CMK (cell line): Measurements from ENCODE around the gene PLD2.

ENCODE experiments used
- DNase-seq: peaks from one replicate; pipeline ENCODE4 v3.0.0-alpha.2; 2010; ENCODE audit warnings: low read depth

PLD2 gene

GRCh38 chr17:4806777-4807604 lies at the start of gene PLD2:
PLD2 (plus strand) TSS chr17:4807152; CDS start chr17:4807773, 621 bp downstream.
- no peak for DNase-seq

DNA sequence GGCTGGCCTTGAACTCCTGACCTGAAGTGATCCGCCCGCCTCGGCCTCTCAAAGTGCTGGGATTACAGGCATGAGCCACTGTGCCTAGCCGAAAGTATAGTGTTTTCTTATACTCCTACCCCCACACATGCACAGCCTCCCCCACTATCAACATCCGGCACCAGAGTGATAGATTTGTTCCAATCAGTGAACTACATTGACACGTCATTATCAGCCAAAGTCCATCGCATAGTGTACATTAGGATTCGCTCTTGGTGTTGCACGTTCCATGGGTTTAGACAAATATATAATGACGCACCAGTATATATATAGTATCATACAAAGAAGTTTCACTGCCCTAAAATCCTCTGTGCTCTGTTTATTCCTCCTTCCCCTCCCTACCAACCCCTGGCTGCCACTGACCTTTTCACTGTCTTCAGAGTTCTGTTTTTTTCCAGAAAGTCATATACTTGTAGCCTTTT lies 47.1 kb upstream of the PLD2 start:
- DNase-seq, result no peak

- DNase-seq, result no peak
Observed at GRCh38 chr17:4764595-4764994, 42.4 kb upstream of the PLD2 start.

- DNase-seq, result no peak
Observed at GRCh38 chr17:4766201-4766600, 40.8 kb upstream of the PLD2 start.

DNA sequence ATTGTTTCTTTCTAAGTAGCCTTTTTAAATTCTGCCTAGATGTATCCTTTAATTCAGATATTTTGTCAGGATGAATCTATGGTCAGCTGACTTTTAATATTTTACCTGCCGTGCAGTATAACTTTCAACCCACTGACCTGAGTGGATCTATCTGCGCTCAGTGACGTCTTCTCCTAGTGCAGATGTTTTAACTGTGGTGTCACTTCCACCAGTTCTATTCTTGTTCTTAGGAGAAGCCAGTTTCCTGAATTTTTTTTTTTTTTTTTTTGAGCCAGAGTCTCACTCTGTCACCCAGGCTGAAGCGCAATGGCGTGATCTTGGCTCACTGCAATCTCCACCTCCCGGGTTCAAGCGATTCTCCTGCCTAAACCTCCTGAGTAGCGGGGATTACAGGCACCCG lies 40.2 kb upstream of the PLD2 start:
- DNase-seq, result no peak

- DNase-seq, result no peak
Observed at GRCh38 chr17:4768298-4768697, 38.7 kb upstream of the PLD2 start.

DNA sequence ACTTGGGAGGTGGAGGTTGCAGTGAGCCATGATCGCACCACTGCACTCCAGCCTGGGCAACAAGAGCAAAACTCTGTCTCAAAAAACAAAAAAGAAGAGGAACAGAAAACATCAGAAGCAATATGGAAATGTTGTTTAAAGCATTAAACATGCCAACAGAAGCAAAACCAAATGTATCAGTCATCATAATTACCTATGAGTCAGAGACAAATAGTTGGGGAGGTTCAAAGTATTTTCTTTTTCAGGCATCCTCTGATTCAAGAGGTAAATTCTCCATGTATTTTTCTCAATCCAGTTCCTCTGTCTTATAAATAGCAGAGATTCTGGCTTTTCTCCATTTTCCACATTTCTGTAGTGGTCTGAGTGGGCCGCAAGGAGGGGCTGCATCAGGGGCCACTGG lies 37.3 kb upstream of the PLD2 start:
- no peak for DNase-seq

GRCh38 chr17:4771519-4772234 lies 35.3 kb upstream of the PLD2 start, which contains the start of gene TM4SF5:
TM4SF5 (plus strand) TSS chr17:4771886; CDS start chr17:4771923, 37 bp downstream.
- no peak for DNase-seq

DNA sequence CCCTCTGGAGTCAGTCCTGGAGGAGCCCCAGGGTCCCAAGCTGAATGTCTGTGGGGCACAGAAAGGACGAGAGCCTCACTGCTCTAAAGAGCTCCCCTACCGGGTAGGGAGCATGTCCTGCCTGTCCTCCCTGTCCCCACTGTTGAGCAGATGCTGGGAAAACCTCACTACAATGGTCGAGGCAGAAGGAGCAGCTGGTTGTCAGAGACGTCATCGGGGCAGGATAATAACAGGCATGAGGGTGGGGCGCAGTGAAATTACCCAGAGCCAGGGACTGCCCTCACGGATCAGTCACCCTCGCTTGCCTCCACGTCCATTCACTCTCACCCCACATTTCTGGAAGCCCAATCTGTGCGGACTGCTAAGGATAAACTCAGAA lies 34.7 kb upstream of the PLD2 start:
- DNase-seq, result no peak

DNA sequence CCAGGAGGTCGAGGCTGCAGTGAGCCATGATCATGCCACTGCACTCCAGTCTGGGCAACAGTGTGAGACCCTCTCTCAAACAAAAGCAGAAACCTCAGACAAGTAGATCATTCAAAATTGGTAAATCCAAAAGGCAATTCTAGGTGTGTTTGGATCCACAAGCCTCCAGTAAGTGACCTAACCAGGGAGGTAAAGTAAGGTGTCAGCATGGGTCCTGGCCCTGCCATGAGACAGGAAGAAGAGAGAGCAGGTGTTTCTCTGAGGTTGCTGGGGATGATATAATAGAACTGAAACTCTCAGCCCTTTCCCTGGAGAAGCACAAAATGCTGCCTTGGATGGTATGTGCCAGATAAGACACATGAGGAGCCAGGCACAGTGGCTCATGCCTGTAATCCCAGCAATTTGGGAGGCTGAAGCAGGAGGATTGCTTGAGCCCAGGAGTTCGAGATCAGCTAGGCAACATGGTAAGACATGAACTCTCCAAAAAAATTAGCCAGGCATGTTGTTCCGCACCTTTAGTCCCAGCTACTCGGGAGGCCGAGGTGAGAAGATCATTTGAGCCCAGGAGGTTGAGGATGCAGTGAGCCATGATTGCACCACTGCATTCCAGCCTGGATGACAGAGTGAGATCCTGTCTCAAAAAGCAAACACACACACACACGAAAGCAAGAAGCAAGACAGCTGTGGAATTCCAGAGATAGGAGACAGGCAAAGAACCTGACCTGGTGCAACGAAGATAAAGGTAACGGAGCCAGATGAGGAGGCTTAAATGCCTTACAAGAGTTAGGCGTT lies 28.8 kb upstream of the PLD2 start:
- no peak for DNase-seq

DNA sequence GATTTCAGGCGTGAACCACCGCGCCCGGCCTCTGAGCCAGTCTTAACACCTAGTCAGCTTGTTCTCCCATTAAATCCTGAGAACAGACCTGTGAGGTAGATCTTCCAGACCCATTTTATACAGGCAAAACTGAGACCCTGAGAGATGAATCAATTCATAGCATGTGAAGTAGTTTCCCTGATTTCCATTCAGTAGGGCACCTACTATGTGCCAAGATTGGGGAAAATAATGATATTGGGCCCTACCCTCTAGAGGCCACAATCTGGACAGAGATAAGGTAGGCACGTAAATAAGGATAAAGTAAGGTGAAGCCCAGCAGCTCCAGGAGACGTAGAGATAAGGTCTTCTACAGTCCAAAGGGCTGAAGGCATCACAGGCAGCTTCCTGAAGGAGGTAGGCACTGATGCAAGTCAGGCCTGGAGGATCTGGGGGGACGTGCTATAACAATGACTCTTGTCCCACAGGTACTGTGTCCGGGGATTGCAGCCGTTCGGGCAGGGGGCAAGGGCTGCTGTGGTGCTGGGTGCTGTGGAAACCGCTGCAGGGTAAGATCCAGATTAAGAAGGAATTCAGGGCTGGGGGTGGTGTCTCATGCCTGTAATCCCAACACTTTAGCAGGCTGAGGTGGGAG lies 26.5 kb upstream of the PLD2 start:
- DNase-seq, result no peak

DNA sequence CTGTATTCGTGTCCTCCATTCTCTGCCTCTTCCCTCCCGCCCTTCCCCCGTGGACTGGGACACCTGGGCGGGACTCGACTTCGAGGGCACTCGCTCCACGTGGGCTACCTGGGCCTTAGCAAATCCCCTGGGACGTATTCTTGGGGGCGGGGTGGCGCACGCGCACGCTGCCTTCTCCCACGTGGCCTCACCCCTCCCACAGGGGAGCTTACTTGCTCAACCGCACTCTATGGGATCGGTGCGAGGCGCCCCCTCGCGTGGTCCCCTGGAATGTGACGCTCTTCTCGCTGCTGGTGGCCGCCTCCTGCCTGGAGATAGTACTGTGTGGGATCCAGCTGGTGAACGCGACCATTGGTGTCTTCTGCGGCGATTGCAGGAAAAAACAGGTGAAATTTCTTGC lies 24.3 kb upstream of the PLD2 start:
- DNase-seq, result no peak

- no peak for DNase-seq
Observed at GRCh38 chr17:4785311-4786105, 21.4 kb upstream of the PLD2 start.

DNA sequence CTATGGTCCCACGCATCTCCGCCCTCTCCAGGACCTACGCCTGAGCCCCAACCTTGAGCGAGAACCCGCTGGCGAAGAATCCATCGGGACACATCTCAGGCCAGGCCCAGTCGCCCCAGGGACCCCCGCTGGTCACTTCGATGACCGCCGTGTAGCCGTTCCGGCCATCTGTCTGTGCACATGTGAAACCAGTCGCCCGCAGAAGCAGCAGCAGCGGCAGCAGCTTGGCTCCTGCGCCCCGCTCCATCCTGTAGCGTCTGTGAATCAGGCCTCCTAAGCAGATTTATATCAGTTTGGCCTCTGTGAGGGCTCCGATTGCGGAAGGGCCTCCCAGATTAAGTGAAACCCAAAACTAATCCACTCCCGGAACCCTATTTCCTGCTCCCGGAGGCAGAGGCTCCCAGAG lies 20.8 kb upstream of the PLD2 start, which contains the start of gene VMO1:
VMO1 (minus strand) TSS at position 259 of the 406 bp plus-strand sequence; CDS start at position 247, 12 bp downstream.
- no peak for DNase-seq

- no peak for DNase-seq
Observed at GRCh38 chr17:4786516-4786915, 20.4 kb upstream of the PLD2 start.

GRCh38 chr17:4788159-4788806 lies 18.7 kb upstream of the PLD2 start:
- no peak for DNase-seq

GRCh38 chr17:4788807-4789700 lies 17.9 kb upstream of the PLD2 start, which contains the start of gene GLTPD2:
GLTPD2 (plus strand) TSS chr17:4788964; CDS start chr17:4789012, 48 bp downstream.
- no peak for DNase-seq

- DNase-seq, result no peak
Observed at GRCh38 chr17:4789701-4789950, 17.3 kb upstream of the PLD2 start.

DNA sequence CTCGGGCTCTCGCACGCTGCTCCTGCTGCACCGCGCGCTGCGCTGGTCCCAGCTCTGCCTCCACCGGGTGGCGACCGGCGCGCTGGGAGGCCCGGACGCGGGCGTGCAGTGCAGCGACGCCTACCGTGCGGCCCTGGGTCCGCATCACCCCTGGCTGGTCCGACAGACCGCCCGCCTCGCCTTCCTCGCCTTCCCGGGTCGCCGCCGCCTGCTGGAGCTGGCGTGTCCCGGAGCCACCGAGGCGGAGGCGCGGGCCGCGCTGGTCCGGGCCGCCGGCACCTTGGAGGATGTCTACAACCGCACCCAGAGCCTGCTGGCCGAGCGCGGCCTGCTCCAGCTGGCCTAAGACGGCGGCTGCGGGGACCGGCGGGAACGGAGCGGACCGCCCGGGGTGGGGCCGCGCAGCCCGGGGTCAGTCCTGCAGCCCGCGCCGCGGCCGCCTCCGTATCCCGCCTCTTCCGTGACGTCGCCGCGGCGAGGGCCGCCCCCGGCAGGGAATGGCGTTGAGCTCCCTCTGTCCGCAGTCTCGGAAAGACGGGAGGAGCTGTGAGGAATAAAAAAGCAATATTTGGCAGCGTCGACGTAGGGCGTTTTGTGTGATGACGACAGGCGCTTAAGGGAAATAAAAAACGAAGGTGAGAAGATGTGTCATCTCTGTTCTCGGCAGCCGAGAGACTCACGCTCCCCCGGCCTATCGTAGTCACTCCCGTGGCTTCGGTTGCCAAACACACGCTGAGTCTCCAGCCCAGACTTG lies 16.8 kb upstream of the PLD2 start:
- DNase-seq, result no peak
